HAP-1 (cell line): Measurements from ENCODE around the gene C3orf18.
"Not testable (repeated sequence)": the region's sequence is repeated elsewhere in the genome, so short reads cannot be mapped to it uniquely, and the experiment has no call there.

Experiments
- DNase-seq, 2 experiments: peaks; one replicate each; pipeline ENCODE4 v3.0.0-alpha.2; 2016 to 2020; ENCODE audit warnings: low spot score in 2 of 2
- H3K27me3 ChIP-seq: fragments of 250-450 bp; sonication (Bioruptor Pico); 2 replicates; pipeline ENCODE4 v1.5.1; 2020; ENCODE audit warnings: low read depth, mild to moderate bottlenecking, moderate library complexity
- H3K36me3 ChIP-seq: fragments of 250-450 bp; sonication (Bioruptor Pico); replicated peaks from 2 replicates; pipeline ENCODE4 v1.5.1; 2020; ENCODE audit warnings: mild to moderate bottlenecking
- H3K4me1 ChIP-seq: fragments of 250-450 bp; sonication (Bioruptor Pico); 2 replicates; pipeline ENCODE4 v1.5.1; 2020; ENCODE audit warnings: mild to moderate bottlenecking
- H3K4me3 ChIP-seq: fragments of 250-450 bp; sonication (Bioruptor Pico); 2 replicates; pipeline ENCODE4 v1.5.1; 2020; ENCODE audit warnings: mild to moderate bottlenecking, moderate library complexity
- H3K9me3 ChIP-seq: fragments of 250-450 bp; sonication (Bioruptor Pico); 2 replicates; pipeline ENCODE4 v1.5.1; 2020; ENCODE audit warnings: mild to moderate bottlenecking, moderate library complexity
- in situ Hi-C: fragments of 300-500 bp; cut with MboI; formaldehyde crosslinking; loops from 3 replicates; pipeline ENCODE4 v1.14.3; 2020; ENCODE audit warnings: low sequenced_read_pairs, inconsistent platforms, mixed read lengths

Gene C3orf18

GRCh38 chr3:50524746-50525145 is 42.8 kb downstream of the C3orf18 start:
- in situ Hi-C loops: no loop called here
- no peaks in the 10 kb centered on the region for H3K9me3 ChIP-seq
- H3K4me1 ChIP-seq: peaks cover 34% of the 10 kb centered on the region
- H3K4me3 ChIP-seq: no peak overlapping the region
- no peaks in the 10 kb centered on the region for H3K27me3 ChIP-seq
- no peak for DNase-seq
- no peaks in the 10 kb centered on the region for H3K36me3 ChIP-seq

GRCh38 chr3:50523279-50523811 is 44.2 kb downstream of the C3orf18 start:
- in situ Hi-C loops: no loop called here
- Histone ChIP-seq H3K4me3 (no peak overlapping the region), H3K36me3 (no peaks in the 10 kb centered on the region), H3K9me3 (no peaks in the 10 kb centered on the region), H3K4me1 (peaks cover 48% of the 10 kb centered on the region), H3K27me3 (no peaks in the 10 kb centered on the region)
- no peak for DNase-seq

DNA sequence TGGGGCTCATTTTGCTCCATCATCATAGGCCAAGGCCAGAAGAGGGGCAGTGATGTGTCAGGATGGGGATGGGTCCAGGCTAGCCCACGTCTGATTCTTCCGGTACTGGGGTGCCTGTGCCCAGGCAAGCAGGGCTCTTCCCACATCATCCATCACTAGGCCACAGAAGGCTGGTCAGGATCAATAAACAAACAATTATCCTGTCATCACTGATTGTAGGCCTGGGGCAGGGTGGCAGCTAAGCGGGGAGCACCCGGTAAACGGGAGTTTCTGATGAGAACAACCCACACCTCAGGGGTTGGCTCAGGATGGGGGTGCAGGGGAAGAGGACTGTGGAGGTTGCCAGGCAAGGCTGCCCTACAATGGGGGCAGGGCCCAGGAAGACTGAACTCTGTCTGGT is 46.0 kb downstream of the C3orf18 start:
- DNase-seq: no peak
- Histone ChIP-seq H3K4me3 (no peak overlapping the region), H3K4me1 (peaks cover 66% of the 10 kb centered on the region), H3K36me3 (no peaks in the 10 kb centered on the region), H3K9me3 (no peaks in the 10 kb centered on the region), H3K27me3 (no peaks in the 10 kb centered on the region)
- in situ Hi-C loops: no loop called here

- Histone ChIP-seq H3K27me3 (no peaks in the 10 kb centered on the region), H3K36me3 (no peaks in the 10 kb centered on the region), H3K9me3 (no peaks in the 10 kb centered on the region), H3K4me3 (peak overlapping the region; percentile 13), H3K4me1 (peaks cover 73% of the 10 kb centered on the region)
- DNase-seq: peak; percentile 70 to 85
- in situ Hi-C loops: no loop called here
Observed at GRCh38 chr3:50520849-50521248, 46.7 kb downstream of the C3orf18 start.

GRCh38 chr3:50519471-50520089 is 48.0 kb downstream of the C3orf18 start:
- in situ Hi-C loops: no loop called here

GRCh38 chr3:50518436-50518835 is 49.1 kb downstream of the C3orf18 start:
- peaks cover 78% of the 10 kb centered on the region for H3K4me1 ChIP-seq
- no peaks in the 10 kb centered on the region for H3K27me3 ChIP-seq
- DNase-seq: no peak
- H3K36me3 ChIP-seq: no peaks in the 10 kb centered on the region
- no peak overlapping the region for H3K4me3 ChIP-seq
- H3K9me3 ChIP-seq: no peaks in the 10 kb centered on the region
- in situ Hi-C loops: no loop called here

More at GRCh38 chr3:50519471-50520089, 48.0 kb downstream of the C3orf18 start:
- H3K4me1 ChIP-seq: peaks cover 81% of the 10 kb centered on the region
- DNase-seq: peak; percentile 87 to 94
- H3K9me3 ChIP-seq: no peaks in the 10 kb centered on the region
- H3K27me3 ChIP-seq: no peaks in the 10 kb centered on the region
- no peaks in the 10 kb centered on the region for H3K36me3 ChIP-seq
- H3K4me3 ChIP-seq: no peak overlapping the region

DNA sequence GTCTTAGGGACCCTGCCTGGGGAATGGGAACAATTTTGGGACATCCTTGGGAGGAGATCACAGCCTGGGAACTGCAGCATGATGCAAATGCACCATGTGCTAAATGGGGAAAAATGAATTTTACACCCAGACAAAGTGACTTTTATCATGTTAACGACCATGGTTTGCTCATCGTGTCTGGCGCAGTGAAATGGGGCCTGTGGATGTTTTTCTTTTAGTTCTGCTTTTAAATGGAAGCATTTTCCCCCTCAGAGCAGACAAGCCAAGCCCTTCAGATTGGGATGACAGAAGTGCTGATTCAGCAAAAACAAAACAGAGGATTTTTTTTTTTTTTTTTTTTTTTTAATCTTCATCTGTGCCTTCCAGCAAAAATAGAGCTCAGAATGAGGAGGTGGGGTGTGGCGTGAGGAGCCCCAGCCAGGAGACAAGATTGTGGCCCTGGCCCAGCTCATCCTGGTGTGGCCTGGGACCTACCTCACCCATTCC is 49.8 kb downstream of the C3orf18 start:
- peaks cover 72% of the 10 kb centered on the region for H3K4me1 ChIP-seq
- no peaks in the 10 kb centered on the region for H3K36me3 ChIP-seq
- no peak overlapping the region for H3K4me3 ChIP-seq
- DNase-seq: peak; percentile 61 to 69
- in situ Hi-C loops: no loop called here
- H3K9me3 ChIP-seq: no peaks in the 10 kb centered on the region
- H3K27me3 ChIP-seq: no peaks in the 10 kb centered on the region

DNA sequence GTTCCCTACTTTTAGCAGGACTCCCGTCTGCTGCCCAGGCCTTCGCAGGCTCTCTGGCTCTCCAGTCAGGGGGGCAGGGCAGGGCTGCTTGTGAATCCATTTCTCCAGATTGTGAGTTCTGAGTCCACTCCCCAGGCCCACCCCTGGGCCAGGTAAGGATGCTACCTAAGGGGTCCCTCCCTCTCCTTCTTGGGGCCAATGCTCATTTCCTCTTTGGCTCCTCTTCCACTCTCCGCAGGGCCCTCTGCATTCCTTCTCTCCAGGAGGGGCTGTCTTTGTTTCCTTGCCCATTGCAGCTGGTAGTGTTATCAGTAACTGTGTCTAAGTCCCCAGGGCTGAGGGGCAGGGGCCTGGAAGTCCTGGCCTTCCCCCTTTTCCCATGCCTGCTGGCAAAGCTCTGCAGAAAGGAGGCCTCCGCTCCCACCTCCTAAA is 51.1 kb downstream of the C3orf18 start:
- in situ Hi-C loops: no loop called here
- Histone ChIP-seq H3K4me3 (peak overlapping the region; percentile 9), H3K36me3 (no peaks in the 10 kb centered on the region), H3K4me1 (peaks cover 59% of the 10 kb centered on the region), H3K9me3 (no peaks in the 10 kb centered on the region), H3K27me3 (no peaks in the 10 kb centered on the region)
- peak in 1 of 2 experiments; percentile 74 for DNase-seq

- Histone ChIP-seq H3K9me3 (no peaks in the 10 kb centered on the region), H3K4me3 (peak overlapping the region; percentile 9), H3K4me1 (peaks cover 52% of the 10 kb centered on the region), H3K36me3 (no peaks in the 10 kb centered on the region), H3K27me3 (no peaks in the 10 kb centered on the region)
- in situ Hi-C loops: no loop called here
- peak; percentile 88 to 94 for DNase-seq
Observed at GRCh38 chr3:50515565-50516439, 51.7 kb downstream of the C3orf18 start.

GRCh38 chr3:50512908-50513307 is 54.6 kb downstream of the C3orf18 start:
- peaks cover 29% of the 10 kb centered on the region for H3K4me1 ChIP-seq
- DNase-seq, H3K4me3 ChIP-seq, H3K9me3 ChIP-seq, H3K36me3 ChIP-seq, in situ Hi-C loops, H3K27me3 ChIP-seq: not testable (repeated sequence)

DNA sequence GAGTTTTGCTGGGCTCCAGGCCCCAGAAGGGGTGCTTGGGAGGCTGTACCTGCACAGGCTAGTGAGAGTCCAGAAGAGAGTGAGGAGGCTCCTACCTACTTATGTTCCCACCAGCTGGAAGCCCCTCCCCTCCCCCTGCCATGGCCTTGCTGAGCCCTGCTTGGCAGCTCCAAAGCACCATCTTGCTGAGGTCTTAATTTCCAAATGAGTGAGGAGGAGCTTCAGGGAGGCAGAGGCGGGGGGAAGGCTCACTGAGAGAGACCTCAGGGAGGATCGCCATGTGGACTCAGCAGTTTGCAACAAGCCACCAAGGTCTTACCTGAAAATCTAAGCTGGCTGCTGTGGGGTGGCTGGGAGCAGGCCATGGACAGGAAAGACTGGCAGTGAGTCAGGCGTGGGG is 55.4 kb downstream of the C3orf18 start:
- in situ Hi-C loops: no loop called here
- H3K27me3 ChIP-seq: no peaks in the 10 kb centered on the region

GRCh38 chr3:50510325-50510724 is 57.2 kb downstream of the C3orf18 start:
- no peaks in the 10 kb centered on the region for H3K27me3 ChIP-seq
- H3K9me3 ChIP-seq: no peaks in the 10 kb centered on the region
- H3K4me3 ChIP-seq: no peak overlapping the region
- no peaks in the 10 kb centered on the region for H3K36me3 ChIP-seq
- peaks cover 3% of the 10 kb centered on the region for H3K4me1 ChIP-seq
- in situ Hi-C loops: no loop called here
- DNase-seq: no peak

More for the DNA sequence above, 55.4 kb downstream of the C3orf18 start:
- no peak overlapping the region for H3K4me3 ChIP-seq
- no peaks in the 10 kb centered on the region for H3K9me3 ChIP-seq
- no peak for DNase-seq
- peaks cover 21% of the 10 kb centered on the region for H3K4me1 ChIP-seq
- H3K36me3 ChIP-seq: no peaks in the 10 kb centered on the region

GRCh38 chr3:50509715-50510114 is 57.8 kb downstream of the C3orf18 start:
- H3K9me3 ChIP-seq: no peaks in the 10 kb centered on the region
- H3K36me3 ChIP-seq: no peaks in the 10 kb centered on the region
- no peak for DNase-seq
- no peaks in the 10 kb centered on the region for H3K27me3 ChIP-seq
- H3K4me3 ChIP-seq: no peak overlapping the region
- no peaks in the 10 kb centered on the region for H3K4me1 ChIP-seq
- in situ Hi-C loops: no loop called here

DNA sequence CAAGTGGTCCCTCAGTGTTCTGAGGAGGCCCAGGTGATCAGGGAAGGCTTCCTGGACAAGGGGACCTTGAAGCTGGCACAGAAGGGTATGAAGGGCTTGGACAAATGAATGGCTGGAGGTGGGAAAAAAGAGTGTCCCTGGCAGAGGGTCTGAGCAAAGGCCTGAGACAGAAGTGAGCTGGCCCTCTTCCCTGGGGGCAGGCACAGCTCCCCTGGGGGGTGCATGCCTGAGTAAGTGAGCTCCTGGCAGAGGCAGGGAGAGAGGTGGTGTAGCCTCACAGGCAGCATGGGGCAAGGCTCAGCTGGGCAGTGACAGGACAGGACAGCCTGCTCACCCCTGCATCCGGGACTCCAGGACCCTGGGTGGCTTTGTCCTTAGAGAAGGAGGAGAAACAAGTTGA is 58.7 kb downstream of the C3orf18 start:
- H3K4me1 ChIP-seq: peaks cover 3% of the 10 kb centered on the region; the same call in 1 of the 2 replicates
- H3K9me3 ChIP-seq: no peaks in the 10 kb centered on the region
- no peaks in the 10 kb centered on the region for H3K27me3 ChIP-seq
- H3K36me3 ChIP-seq: no peaks in the 10 kb centered on the region
- no peak overlapping the region for H3K4me3 ChIP-seq
- in situ Hi-C loops: no loop called here
- no peak for DNase-seq
